HG03520 (cell line): ENCODE measurements around the gene TMEM179.
"Not testable (repeated sequence)": the region's sequence is repeated elsewhere in the genome, so short reads cannot be mapped to it uniquely, and the experiment has no call there.

ENCODE experiments used
- ATAC-seq: cut with Tn5 transposase; IDR thresholded peaks from one replicate; pipeline ENCODE4 v1.9.1; 2021; ENCODE audit warnings: mild to moderate bottlenecking, moderate library complexity; ENCODE audit not compliant: unreplicated experiment

Gene TMEM179

DNA sequence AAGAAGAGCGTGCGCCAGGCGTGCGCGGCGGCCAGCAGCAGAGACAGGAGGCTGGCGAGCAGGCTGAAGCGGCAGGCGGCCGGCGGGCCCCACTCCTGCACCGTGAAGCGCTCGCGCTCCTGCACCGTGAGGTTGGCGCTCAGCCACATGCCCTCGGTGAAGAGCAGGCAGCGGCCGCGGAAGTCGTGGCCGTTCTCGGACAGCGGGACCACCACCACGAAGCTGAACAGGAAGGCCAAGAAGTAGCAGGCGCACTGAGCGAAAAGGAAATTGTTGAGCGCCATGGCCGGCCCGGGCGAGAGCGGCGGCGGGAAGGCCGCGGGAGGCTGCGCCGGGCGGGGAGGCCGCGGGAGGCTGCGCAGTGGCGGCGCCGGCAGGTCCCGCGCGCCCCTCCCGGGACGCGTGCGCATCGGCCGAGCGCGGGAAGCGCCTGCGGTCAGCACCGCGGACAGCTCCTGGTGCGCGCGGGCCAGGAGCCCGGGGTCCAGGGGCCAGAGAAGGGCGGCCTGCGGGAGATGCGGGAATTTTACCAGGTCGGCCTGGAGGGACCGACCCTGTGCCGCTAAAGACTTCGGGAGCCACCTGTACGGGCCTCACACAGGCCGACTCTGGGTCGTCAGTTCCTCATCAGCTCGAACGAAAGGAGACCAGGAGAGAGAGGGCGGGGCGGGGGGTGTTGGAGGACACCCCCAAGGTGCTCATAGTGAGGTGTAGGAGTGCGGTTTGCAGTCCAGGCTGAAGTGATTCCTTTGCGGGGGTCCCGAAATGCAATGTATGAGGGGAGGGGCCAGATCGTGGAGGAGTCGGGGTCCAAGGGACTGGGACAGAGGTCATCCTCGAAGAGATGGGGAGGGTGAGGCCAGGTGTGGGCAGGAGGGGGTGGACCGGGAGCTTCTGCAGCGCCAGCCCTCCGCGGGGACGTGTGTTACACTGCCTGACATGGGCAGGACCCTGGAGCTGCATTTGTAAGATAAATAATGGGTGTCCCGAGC is at the start of gene TMEM179:
TSS of gene TMEM179 (minus strand) at position 315 of the 992 bp plus-strand sequence. CDS start at position 284, 31 bp downstream.
- no peak for ATAC-seq

DNA sequence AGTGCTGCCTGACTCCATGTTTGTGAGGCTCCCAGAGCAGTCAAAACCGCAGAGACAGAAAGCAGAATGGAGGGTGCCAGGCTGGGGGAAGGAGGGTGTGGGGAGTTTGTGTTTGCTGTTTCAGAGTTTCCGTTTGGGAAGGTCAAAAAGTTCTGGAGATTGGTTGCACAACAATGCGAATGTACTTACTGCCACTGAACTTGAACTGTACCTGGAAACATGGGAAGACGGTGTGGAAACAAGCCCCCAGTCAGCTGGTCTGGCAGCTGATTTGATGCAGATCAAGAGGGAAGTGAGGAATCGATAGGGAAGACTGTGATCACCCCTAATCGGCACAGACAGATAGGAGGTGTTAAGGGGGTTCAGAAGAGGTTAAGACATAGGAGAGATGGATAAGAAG is 49.5 kb upstream of the TMEM179 start:
- ATAC-seq = no peak

DNA sequence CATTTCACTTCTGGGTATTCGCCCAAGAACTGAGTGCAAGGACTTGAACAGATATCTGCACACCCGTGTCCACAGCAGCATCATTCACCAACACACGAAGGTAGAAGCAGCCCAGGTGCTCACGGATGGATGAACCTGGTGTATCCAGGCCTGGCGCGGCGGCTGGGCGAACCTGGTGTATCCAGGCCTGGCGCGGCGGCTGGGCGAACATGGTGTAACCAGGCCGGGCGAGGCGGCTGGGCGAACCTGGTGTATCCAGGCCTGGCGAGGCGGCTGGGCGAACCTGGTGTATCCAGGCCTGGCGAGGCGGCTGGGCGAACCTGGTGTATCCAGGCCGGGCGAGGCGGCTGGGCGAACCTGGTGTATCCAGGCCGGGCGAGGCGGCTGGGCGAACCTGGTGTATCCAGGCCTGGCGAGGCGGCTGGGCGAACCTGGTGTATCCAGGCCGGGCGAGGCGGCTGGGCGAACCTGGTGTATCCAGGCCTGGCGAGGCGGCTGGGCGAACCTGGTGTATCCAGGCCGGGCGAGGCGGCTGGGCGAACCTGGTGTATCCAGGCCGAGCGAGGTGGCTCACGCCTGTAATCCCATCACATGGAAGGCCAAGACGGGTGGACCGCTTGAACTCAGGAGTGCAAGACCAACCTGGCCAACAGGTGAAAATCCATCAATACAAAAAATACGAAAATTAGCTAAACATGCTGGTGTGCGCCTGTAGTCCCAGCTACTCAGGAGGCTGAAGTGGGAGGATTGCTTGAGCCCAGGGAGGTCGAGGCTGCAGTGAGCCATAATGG is 48.8 kb upstream of the TMEM179 start:
- ATAC-seq = not testable (repeated sequence)

DNA sequence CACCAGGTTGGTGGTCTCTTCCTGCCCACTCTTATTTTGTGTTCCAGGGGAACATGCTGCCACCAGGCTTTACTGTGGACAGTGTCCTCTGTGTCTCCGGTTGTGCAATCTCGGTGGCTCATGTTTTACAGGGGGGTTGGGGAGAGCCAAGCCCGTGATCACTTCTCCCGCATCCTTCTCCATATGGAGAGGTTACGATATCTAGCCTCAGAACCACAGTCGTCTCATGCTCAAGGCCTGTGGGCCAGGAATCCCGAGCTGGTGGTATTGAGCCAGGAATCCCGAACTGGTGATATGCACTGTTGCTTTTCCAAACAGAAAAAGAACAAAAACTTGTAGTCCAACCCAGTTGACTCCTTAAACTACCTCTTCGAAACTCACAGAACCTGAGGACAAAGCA is 47.8 kb upstream of the TMEM179 start:
- ATAC-seq = no peak

DNA sequence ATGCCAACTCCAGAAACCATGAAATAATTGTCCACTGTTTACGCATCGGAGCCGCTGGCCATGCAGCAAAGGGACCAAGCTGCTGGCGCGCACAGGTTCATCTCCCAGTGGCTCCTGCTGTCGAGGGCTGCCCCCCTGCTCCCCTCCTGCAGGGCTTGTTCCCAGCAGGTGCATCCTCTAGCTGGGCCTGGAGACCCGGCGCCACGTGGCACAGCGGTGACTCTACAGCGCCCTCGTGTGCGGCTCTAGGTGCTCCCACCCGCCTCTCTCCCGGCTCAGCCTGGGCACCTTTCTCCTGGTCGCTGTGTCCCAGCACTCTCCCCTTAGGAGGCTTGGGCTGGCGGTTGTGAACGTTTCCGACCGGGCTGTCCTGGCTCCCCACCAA is 47.3 kb upstream of the TMEM179 start:
- ATAC-seq = no peak

DNA sequence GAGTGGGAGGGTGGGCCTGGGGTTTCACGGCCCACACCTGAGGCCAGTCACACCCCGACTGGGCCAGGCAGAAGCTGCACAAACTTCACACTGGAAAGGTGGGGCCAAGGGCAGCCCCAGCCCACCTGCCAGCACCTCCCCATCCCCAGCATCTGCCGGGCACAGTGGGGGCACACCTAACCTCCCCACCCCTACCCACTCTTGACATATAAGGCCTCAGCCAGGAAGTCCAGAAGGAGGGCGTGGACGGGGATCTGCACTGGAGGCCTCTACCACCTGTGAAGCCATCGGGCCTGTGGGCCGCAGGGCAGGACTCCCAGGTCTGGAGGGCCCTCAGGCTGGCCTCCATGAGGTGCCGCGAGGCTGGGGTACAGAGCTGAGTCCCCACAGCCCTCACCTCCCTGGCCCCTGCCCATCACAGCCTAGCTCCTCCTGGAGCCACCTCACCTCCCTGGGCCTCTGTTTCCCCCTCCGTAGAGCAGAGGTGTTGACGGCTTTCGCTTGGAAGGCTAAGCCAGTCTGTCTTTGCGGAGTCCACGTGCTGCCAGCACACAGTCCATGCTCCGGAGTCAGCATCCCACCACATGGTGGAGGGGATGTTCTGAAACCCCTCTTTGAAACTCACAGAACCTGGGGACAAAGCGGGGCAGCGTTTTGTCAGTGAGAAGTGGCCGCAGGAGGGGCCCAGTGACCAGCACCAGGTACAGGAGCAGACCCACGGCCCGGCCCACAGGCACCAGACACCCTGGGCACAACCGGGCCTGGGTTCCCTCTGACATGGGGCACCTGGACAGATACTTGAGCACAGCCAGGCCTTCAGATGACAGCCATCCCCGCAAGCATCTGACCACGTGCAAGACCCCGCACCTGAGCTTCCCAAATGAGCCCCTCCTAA is 46.7 kb upstream of the TMEM179 start:
- no peak for ATAC-seq

DNA sequence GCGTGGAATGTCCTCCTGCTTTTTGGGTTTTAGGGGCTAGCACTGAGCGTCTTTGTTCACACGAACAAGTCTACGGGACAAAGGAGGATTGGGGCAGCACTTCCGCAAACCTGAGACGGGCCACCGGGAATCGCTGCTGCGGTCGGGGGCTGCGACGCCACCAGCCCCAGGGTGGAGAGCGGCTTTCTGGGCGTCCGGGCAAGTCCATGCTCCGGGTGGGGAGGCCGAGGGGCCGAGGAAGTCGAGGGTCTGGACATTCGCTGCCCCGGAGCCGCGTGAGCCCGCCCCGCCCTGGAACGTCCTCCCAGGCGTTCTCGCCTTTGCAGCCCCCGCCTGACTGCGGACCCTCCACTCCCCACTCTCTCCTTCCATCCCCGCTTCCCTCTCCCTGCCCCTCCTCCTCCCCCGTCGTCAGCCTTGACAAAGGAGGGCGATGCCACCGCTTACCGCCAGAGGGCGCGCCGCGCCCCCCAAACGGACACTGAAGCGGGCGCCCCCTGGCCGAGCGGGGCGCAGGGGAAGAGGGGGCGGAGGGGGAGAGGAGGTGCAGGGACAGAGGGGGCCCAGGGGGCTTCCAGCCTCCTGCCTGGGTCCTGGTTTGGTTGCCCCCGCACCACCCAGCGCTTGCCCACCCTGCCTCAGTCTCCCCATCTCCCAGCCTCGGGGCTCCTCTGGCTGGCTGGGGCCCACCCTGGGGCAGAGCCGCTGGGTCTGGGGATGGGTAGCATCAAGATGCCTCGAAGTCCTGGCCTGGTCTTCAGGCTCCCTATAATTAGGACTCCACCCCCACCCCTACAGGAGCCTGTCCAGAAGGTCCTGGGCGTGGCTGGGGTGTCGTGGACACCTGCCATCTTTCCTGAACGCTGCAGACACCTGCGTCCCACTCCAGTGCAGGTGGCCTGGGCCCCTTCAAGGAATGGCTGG is 45.7 kb upstream of the TMEM179 start:
- ATAC-seq = no peak

DNA sequence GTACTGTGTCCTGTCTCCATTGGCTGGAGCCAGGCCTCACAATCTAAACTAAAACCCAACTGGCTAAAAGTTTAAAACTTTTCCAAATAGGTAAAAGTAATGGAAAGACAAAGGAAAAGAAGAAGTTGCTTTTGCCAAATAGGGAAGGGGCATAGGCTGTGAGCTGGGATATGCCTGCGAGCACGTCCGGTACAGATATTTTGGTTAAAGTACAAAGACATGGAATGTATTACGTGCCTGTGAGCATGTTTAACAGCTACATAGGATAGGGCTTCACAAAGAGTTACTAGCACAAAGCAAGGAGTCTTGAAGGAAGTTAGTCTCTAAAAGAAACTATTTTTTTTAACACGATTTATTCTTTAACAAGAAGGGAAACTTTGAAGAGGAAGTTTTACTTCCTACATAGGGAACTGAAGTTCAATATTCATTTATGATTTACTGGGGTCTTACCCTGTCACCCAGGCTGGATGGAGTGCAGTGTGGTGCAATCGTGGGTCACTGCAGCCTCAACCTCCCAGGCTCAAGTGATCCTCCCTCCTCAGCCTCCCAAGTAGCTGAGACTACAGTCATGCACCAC is 43.0 kb upstream of the TMEM179 start:
- no peak for ATAC-seq

DNA sequence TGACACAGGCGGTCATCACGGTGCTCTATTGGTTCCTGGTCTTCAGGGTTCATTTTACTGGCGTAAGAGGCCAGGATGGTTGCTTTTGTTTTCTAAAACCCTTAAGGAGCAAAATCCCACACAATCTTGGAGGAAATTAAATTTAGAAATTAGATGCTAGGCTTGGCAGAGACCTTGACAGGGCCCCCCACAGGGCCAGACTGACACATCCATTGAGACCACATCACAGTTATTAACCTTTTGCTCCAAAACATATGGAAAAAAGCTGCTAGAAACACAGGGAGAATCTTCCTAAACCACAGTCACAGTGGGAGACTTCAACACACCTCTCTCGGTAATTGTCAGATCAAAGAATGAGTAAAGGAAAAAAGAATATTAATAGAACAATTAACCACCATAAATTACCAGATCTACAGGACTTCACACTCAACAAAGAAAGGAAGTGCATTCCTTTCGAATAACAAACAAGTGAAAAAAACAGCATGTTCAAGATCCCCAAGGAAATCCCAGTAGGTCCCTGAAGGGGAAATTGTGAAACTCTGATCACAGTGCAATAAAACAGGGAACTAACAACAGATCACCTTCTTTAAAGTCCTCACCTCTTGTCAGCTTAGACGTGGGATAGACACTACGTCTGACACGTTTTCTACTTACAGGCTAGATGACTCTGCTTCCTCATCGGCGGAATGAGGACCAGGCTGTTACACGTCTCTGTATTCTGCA is 40.2 kb upstream of the TMEM179 start:
- ATAC-seq = no peak

DNA sequence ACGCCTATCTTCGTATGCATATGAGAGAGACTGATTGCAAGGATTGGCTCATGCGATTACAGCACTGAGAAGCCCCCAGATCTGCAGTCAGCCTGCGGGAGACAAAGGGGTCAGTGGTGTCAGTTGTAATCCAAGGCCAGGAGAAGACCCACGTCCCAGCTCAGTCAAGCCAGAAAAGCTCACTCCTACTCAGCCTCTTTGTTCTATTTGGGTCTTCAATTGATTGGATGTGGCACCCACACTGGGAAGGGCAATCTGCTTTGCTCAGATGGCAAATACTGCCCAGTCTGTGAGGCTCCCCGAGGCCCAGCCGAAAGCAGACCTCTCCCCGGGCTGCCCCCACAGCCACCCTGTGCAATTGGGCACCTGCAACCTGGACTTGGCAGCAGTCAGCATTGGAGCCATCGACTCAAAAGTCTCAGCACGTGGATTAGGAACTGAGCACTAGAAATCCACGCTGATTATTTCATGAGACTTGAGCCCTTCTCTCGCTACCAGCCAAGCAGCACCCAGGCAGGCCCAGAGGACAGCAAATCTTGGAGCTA is 39.6 kb upstream of the TMEM179 start:
- ATAC-seq = no peak

DNA sequence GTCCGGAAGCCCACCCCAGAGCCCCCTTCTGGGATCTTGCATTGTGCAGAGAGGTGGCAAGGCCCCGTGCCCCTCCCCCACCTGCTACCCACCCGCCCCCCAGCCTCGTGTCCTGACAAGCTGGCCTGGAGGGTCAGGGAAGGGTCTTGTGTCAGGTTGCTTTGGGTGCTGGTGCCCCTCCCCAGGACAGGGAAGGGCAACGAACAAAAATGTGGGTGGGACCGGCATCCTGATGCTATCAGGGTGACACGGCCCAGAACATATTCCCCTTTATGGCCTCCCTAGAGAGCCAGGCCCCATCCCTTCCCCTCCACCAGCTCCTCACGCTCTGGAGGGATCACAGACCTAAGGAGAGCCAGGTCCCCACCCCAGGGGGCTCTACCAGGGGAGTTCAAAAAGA is 38.7 kb upstream of the TMEM179 start:
- ATAC-seq = no peak

DNA sequence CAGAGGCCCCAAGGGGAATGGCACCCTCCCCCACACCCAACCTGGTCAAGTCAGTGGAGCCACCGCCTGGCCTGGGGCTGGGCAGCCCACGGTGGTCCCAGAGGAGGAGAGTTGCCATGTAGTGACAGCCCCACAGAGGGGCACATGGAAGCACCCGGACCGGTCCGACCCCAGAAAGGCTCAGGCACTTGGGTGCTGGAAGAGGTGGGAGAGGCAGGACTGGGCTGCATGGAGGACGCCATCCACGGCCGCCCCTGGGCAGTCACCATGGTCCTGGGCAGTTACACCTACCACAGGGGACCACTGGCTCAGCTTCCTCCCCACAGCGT is 37.9 kb upstream of the TMEM179 start:
- no peak for ATAC-seq

DNA sequence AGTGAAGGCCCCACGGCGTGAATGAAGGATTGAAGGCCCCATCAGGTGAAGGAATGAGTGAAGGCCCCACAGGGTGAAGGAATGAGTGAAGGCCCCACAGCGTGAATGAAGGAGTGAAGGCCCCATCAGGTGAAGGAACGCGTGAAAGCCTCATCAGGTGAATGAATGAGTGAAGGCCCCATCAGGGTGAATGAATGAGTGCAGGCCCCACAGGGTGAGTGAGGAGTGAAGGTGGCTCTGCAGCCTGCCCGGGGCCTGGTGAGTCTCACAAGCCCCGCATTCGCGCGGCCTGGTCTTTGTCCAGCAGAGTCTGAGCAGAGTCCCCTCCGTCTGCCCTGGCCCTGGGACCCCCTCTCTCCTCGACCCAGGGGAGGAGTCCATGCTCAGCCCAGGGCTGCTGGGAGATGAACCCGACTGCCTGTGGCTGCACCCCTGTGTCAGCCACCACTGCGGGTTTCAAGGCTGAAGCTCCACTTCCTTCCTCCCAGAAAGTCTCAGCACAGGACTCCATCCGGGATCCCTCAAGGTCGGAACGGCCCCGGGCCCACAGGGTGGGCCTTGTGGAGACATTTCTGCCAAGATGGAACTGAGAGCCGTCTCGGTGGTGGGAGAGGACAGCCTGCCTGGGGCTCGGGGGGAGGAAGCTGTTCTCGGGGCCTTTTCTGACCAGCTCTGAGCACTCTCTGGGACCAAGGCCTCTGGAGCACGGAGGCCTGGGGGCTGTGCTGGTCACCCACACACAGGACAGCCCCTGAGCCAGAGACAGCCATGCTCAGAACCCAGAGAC is 37.4 kb upstream of the TMEM179 start:
- no peak for ATAC-seq

DNA sequence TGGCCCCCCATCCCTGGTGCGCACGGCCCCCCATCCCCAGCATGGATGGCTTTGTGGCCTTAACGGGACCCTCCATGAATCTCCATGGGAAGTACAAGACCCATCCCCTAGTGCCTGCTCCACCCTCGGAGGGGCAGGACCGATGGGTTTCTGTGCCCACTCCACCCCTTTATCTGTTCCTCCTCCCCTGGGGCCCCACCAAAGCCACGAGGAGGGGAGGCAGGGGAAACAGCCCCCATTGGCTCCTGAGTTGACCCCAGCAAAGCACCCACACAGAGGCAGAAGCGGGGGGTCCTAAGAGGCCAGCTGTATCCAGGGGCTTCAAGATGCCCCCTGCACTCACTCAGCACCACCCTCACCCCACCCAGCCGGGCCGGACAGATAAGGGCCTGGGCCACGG is 36.1 kb upstream of the TMEM179 start:
- no peak for ATAC-seq

DNA sequence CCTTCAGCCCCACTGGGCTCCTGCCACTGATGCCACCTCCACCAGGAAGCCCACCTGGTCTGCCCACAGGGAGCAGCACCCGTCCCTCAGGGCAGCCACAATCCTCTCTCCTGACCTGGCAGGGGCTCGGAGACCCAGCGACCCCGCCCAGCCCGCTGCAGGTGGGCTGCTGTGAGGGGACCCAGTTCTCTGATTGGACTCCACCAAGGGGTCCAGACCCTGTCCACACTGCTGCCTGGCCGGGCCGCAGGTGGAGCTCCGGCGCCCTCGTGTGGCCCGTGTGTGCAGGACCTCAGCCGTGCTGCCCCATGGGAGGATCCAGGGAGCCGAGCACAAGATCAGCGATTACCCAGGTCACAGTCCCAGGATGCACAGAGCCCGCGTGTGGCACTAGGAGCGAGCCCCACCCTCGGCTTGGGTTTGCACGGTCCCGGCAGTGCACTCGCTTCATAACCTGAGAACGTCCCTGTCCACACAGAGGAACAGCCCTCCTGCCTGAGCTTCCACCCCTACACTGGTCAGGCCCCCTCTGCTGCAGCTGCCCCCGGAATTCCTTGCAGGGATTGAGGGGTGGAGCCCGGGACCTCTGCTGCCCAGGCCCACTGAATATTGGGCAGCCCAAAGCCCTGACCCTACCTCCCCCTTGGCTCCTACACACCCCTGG is 35.4 kb upstream of the TMEM179 start:
- ATAC-seq = no peak

DNA sequence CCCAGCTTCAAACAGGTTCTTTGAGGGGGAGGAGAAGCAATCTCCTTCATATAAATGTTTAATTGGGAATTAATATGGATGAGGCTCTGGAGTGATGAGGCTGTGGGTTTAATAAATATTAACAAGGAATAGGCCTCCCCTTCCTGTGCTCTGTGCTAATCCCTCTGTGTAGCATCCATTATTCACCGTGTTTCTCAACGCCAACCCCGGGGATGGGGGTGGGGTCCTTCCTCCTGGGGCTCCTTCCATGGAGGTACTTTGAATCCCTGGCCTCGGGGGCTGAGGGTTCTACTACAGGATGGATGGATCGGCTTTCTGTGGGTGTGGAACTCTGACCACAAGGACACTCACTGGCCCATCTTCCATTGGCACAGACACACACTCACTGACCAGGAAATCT is 34.9 kb upstream of the TMEM179 start:
- no peak for ATAC-seq

DNA sequence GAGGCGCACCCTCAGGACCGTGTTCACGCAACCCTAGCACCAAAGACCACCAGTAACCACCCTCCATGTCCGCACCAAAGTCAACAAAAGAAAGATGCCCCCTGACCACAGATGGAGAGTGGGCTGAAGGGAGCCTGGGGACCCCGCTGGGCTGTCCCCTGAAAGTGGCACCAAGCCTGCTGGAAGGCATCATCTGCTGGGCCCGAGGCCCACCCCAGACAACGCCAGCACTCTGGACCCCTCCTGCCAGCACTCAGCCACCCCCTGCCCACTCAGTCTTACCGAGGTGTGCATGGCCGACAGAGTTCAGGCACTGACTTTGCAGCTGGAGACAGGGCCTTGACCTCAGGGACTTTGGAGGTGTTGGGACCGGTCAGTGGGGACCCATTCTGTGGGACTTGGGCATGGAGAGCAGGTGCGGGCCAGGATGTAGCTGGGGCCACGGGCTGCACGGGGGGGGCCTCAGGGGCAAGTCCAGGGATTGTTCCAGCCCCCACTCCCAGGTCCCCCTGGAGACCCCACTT is 34.4 kb upstream of the TMEM179 start:
- no peak for ATAC-seq
